KOPT-K1 (cell line): ENCODE results near the gene CD163.
"Not testable (repeated sequence)": the region's sequence is repeated elsewhere in the genome, so short reads cannot be mapped to it uniquely, and the experiment has no call there.

Experiments
- H3K27ac ChIP-seq: fragments of 200-600 bp; sonication (generic); 2 replicates; pipeline ENCODE4 v1.5.1; 2016; ENCODE audit warnings: antibody characterized with exemption, mild to moderate bottlenecking, low read depth, low read length; ENCODE audit not compliant: poor library complexity, severe bottlenecking
- H3K36me3 ChIP-seq: fragments of 200-600 bp; sonication (generic); 2 replicates; pipeline ENCODE4 v1.5.1; 2017; ENCODE audit warnings: antibody characterized with exemption, mild to moderate bottlenecking, low read length, moderate library complexity; ENCODE audit not compliant: insufficient read depth
- H3K9me3 ChIP-seq: fragments of 200-600 bp; sonication (generic); 2 replicates; pipeline ENCODE4 v1.5.1; 2017; ENCODE audit warnings: antibody characterized with exemption, low read length, mild to moderate bottlenecking; ENCODE audit not compliant: insufficient read depth, poor library complexity, severe bottlenecking

Gene CD163

GRCh38 chr12:7503686-7504415 lies at the start of gene CD163:
Gene CD163, minus strand, starts transcription at chr12:7503777. Its CDS starts 87 bp downstream, at chr12:7503690.
- H3K9me3 ChIP-seq: no peaks in the 10 kb centered on the region
- H3K36me3 ChIP-seq: no peaks in the 10 kb centered on the region
- H3K27ac ChIP-seq: no peak within 1 kb of the TSS

GRCh38 chr12:7542813-7543212 lies 39.2 kb upstream of the CD163 start:
- Histone ChIP-seq H3K9me3 (no peaks in the 10 kb centered on the region), H3K27ac (no peak overlapping the region), H3K36me3 (no peaks in the 10 kb centered on the region)

DNA sequence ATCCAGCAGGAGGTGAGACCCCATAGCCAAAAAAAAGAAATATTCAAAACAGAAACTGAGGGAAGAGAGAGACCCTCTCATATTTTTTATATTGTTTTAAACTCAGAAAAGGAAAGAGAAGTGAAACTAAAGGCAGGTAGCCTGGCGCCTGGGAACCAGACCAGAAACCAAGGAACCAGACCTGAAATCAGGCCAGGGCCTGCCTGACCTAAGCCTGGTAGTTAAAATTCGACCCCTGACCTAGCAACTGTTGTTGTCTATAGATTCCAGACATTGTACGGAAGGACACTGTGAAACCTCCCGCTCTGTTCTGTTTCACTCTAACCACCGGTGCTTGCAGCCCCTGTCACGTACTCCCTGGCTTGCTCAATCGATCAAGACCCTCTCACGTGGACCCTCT lies 38.5 kb upstream of the CD163 start:
- Histone ChIP-seq H3K27ac (no peak overlapping the region), H3K36me3 (no peaks in the 10 kb centered on the region), H3K9me3 (no peaks in the 10 kb centered on the region)

DNA sequence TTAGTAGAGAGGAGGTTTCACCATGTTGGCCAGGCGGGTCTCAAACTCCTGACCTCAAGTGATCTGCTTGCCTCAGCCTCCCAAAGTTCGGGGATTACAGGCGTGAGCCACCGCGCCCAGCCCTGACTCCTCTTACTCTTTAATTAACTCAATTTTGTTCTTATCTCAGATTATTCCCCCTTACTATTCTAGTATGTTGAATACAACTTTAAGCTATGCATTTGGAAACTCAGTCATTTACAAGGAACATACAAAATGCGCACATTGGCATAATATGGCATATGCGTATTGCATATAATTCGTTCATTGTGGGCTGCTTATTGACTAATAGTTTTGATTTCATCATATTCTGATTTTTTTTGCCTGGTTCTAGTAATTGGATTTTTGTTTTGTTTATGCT lies 10.8 kb upstream of the CD163 start:
- no peaks in the 10 kb centered on the region for H3K36me3 ChIP-seq
- H3K27ac ChIP-seq: no peak overlapping the region
- H3K9me3 ChIP-seq: no peaks in the 10 kb centered on the region

DNA sequence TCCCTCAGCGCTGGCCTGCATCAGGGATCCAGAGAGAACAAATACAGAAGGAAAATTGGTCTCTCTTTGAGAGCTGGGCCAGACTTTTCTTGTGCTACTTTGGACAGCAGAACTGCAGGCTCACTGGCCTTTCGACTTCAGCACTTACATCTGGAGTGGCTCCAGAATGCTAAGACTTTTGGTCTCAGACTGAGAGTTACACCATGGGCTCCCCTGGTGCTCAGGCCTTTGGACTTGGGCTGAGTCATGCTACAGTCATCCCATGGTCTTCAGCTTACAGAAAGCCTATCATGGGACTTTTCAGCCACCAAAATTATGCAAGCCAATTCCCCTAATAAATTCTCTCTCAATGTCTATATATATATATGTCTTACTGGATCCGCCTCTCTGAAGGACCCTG lies 9.0 kb upstream of the CD163 start:
- no peaks in the 10 kb centered on the region for H3K9me3 ChIP-seq
- H3K36me3 ChIP-seq: no peaks in the 10 kb centered on the region
- no peak overlapping the region for H3K27ac ChIP-seq

DNA sequence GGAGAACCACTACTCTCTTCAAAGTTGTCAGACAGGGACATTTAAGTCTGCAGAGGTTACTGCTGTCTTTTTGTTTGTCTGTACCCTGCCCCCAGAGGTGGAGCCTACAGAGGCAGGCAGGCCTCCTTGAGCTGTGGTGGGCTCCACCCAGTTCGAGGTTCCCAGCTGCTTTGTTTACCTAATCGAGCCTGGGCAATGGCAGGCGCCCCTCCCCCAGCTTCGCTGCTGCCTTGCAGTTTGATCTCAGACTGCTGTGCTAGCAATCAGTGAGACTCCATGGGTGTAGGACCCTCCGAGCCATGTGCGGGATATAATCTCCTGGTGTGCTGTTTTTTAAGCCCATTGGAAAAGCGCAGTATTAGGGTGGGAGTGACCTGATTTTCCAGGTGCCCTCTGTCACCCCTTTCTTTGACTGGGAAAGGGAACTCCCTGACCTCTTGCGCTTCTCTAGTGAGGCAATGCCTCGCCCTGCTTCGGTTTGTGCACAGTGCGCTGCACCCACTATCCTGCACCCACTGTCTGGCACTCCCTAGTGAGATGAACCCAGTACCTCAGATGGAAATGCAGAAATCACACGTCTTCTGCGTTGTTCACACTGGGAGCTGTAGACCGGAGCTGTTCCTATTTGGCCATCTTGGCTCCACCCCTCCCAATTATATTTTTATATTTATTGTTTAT lies 6.4 kb upstream of the CD163 start:
- not testable (repeated sequence) for H3K27ac ChIP-seq, H3K9me3 ChIP-seq, H3K36me3 ChIP-seq

- H3K36me3 ChIP-seq: no peaks in the 10 kb centered on the region
- H3K27ac ChIP-seq: no peak overlapping the region
Measured at GRCh38 chr12:7502612-7503011, 965 bp downstream of the CD163 start.

GRCh38 chr12:7501031-7501588 lies 2.5 kb downstream of the CD163 start:
- H3K27ac ChIP-seq: no peak overlapping the region
- H3K36me3 ChIP-seq: no peaks in the 10 kb centered on the region
- H3K9me3 ChIP-seq: no peaks in the 10 kb centered on the region

More at GRCh38 chr12:7502612-7503011, 965 bp downstream of the CD163 start:
- H3K9me3 ChIP-seq: no peaks in the 10 kb centered on the region

GRCh38 chr12:7499636-7500035 lies 3.9 kb downstream of the CD163 start:
- H3K27ac ChIP-seq: no peak overlapping the region
- no peaks in the 10 kb centered on the region for H3K36me3 ChIP-seq
- H3K9me3 ChIP-seq: no peaks in the 10 kb centered on the region

GRCh38 chr12:7498809-7499208 lies 4.8 kb downstream of the CD163 start:
- Histone ChIP-seq H3K9me3 (no peaks in the 10 kb centered on the region), H3K36me3 (no peaks in the 10 kb centered on the region), H3K27ac (no peak overlapping the region)

GRCh38 chr12:7497661-7498060 lies 5.9 kb downstream of the CD163 start:
- no peaks in the 10 kb centered on the region for H3K9me3 ChIP-seq

DNA sequence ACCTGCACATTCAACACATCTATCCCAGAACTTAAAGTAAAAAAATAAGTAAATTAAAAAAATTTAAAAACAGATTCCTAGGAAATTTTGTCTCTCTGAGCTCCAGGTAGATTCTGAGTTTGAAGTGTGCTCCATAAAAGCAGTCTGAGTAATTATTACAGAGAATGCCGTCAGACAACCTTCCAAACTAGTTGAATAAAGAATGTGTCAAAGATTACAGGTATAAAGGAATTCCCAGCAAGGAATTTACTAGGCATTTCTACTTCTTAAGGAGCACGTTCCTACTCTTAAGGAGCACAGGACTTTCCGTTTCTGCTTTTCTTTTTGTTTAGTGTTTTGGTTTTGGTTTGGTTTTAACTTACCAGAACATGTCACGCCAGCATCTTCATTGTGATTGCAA lies 7.1 kb downstream of the CD163 start:
- no peaks in the 10 kb centered on the region for H3K9me3 ChIP-seq
- H3K36me3 ChIP-seq: no peaks in the 10 kb centered on the region
- H3K27ac ChIP-seq: no peak overlapping the region

More at GRCh38 chr12:7497661-7498060, 5.9 kb downstream of the CD163 start:
- Histone ChIP-seq H3K27ac (no peak overlapping the region), H3K36me3 (no peaks in the 10 kb centered on the region)

- Histone ChIP-seq H3K36me3 (no peaks in the 10 kb centered on the region), H3K27ac (no peak overlapping the region), H3K9me3 (no peaks in the 10 kb centered on the region)
Measured at GRCh38 chr12:7495136-7495535, 8.4 kb downstream of the CD163 start.

GRCh38 chr12:7493006-7493405 lies 10.6 kb downstream of the CD163 start:
- Histone ChIP-seq H3K9me3 (no peaks in the 10 kb centered on the region), H3K36me3 (no peaks in the 10 kb centered on the region), H3K27ac (no peak overlapping the region)

DNA sequence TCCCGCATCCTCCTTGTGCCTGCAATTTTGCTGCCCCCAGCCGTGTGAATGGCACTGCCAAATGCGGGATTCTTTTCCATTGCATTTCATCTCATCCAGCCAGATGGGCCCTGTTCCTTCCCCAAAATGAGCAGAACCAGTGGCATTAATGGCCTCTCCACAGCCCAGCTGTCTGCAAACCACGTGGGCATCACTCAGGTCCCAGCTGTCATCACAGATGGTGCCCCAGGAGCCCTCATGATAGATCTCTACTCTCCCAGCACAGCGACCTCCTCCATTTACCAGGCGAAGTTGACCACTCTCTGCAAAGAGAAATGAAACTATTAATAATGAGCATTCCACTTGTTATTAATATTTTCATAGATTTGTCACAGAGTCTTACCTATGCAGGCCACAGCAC lies 17.1 kb downstream of the CD163 start:
- Histone ChIP-seq H3K36me3 (no peaks in the 10 kb centered on the region), H3K9me3 (no peaks in the 10 kb centered on the region)

DNA sequence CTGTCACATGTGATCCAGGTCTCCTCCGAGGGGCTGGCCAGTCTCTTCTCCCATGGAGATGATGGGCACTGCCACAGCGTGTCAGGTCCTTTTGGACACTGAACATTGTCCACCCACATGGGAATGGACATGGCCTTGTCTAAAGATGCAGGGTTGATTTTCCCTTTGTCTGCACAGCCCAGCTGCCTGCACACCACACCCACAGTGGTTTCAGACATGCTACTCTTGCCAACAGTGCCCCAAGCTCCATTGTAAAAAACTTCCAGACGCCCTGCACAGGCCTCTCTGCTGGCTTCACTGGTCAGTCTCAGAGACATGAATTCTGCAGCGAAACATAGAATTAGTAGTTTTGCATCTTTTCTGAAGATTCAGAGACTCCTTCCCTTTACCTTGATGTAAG lies 18.5 kb downstream of the CD163 start:
- H3K27ac ChIP-seq: no peak overlapping the region
- H3K36me3 ChIP-seq: no peaks in the 10 kb centered on the region

More for the DNA sequence above, 17.1 kb downstream of the CD163 start:
- no peak overlapping the region for H3K27ac ChIP-seq

More for the DNA sequence above, 18.5 kb downstream of the CD163 start:
- H3K9me3 ChIP-seq: no peaks in the 10 kb centered on the region
